Heart left ventricle (tissue), 16 donors: ENCODE results near the gene GPC2. TPM values are rescaled to one million over a fixed set of nuclear protein-coding genes. Genes with fewer than 3 reads are reported as not detected.

Source experiments
- ATAC-seq, 4 donors: fragments of 200-7000 bp; cut with Tn5 transposase; one replicate each; pipeline ENCODE4 v1.9.1; 2020 to 2022; ENCODE audit warnings: moderate library complexity in 4 of 4, mild to moderate bottlenecking in 3 of 4, moderate number of reproducible peaks in 1 of 4
- DNase-seq, 5 donors: peaks; one replicate each; pipeline ENCODE4 v3.0.0-alpha.2; 2020
- H3K27ac ChIP-seq, 12 donors: fragments of 200-600 bp; sonication (generic) in 4 of 12; one replicate each; pipeline versions ENCODE4 v1.5.0 to v1.8.0; 2016 to 2022; ENCODE audit warnings: mild to moderate bottlenecking in 2 of 12
- H3K27me3 ChIP-seq, 9 donors: fragments of 200-600 bp; sonication (generic) in 2 of 9; one replicate each; pipeline versions ENCODE4 v1.5.1 to v1.8.0; 2016 to 2022; ENCODE audit warnings: mild to moderate bottlenecking in 3 of 9
- H3K36me3 ChIP-seq, 9 donors: fragments of 200-600 bp; sonication (generic) in 2 of 9; one replicate each; pipeline versions ENCODE4 v1.5.0 to v1.8.0; 2018 to 2022; ENCODE audit warnings: mild to moderate bottlenecking in 2 of 9
- H3K4me1 ChIP-seq, 12 donors: fragments of 200-600 bp; sonication (generic) in 4 of 12; one replicate each; pipeline versions ENCODE4 v1.5.0 to v1.8.0; 2016 to 2022; ENCODE audit warnings: mild to moderate bottlenecking in 3 of 12
- H3K4me3 ChIP-seq, 12 donors: fragments of 200-600 bp; sonication (generic) in 4 of 12; one replicate each; pipeline versions ENCODE4 v1.5.0 to v1.8.0; 2017 to 2022; ENCODE audit warnings: mild to moderate bottlenecking in 9 of 12, moderate library complexity in 4 of 12
- H3K9me3 ChIP-seq, 12 donors: fragments of 200-600 bp; sonication (generic) in 4 of 12; one replicate each; pipeline versions ENCODE4 v1.5.0 to v1.8.0; 2016 to 2022; ENCODE audit warnings: mild to moderate bottlenecking in 1 of 12
- POLR2A ChIP-seq, 2 donors: fragments of 450-650 bp; IDR thresholded peaks; one replicate each; pipeline ENCODE4 v1.6.1; 2017; ENCODE audit warnings: antibody characterized with exemption in 2 of 2, mild to moderate bottlenecking in 2 of 2, moderate library complexity in 2 of 2
- WGBS, 4 donors: extraction: QIAGEN DNeasy Blood & Tissue Kit in 2 of 4; methylation state at CpG; one replicate each; pipeline versions ENCODE4 v1.1.5 to v1.1.7; 2013 to 2018; 5-methylcytosine and 5-hydroxymethylcytosine counted together
- intact Hi-C, 10 donors: fragments of 100-400 bp; cut with DNase I; formaldehyde crosslinking; loops; one replicate each; pipeline versions ENCODE4 v1.11.1 to v1.14.2; 2022
- polyA plus RNA-seq, 2 donors: library from polyadenylated mRNA; stranded (reverse); fragments of 200-250 nt; gene quantifications; one replicate each; pipeline ENCODE4 v1.2.3, GENCODE V29; 2013
- total RNA-seq, 9 donors: library from RNA; depleted of rRNA in 2 of 9; stranded (reverse); fragments of >200 nt in 2 of 9; fragmentation: NEBNext Ultra II Directional in 3 of 9; extraction: Animal tissue kit (Norgen Biotek cat#: 25700) in 3 of 9; gene quantifications; one replicate each; pipeline versions ENCODE4 v1.1.0 to v1.2.4, GENCODE V29; 2016 to 2023
- TF ChIP-seq, protein P1 (sequence below), 12 donors: fragments of 200-600 bp; sonication (generic) in 4 of 12; IDR thresholded peaks; one replicate each; pipeline versions ENCODE4 v1.5.0 to v1.8.0; 2018 to 2022; ENCODE audit warnings: antibody characterized with exemption in 12 of 12, mild to moderate bottlenecking in 5 of 12
- donor health status: ischemic (EF 13 %, LVEDD 7.1; RV severe dilation, severe dysfunction).
- donor health status: healthy with polysubstance abuse.
- donor health status: DM: no; HTN: yes; CAD: no.
- donor health status: DM: no; HTN: no; CAD: no.
- donor health status: ischemic (EF 25% LVEDD 6.9; RV normal size, moderate dysfunction).
- donor health status: ischemic (EF 25% LVEDD 5.7; RV mildly dilated, moderate dysfunction).
- donor health status: healthy.
- donor health status: DM: yes; HTN: yes; CAD: no.
- donor health status: ischemic (EF 35%, LVEDD 5.7; RV mildly dilated, moderate dysfunction).
- donor health status: nonischemic (EF 11% LVEDD 7.7; RV severe dilation, severe dysfunction).
- donor health status: DM: yes; HTN: yes; CAD: no.
- donor health status: PGD.
- donor health status: ischemic (EF 29% LVEDD 5.4; RV normal size, mild dysfunction).
- donor health status: nonischemic (EF 23%, LVEDD 6.1; RV moderate dilation, normal function).

The GPC2 gene
- total and polyA plus RNA-seq, 11 donors = 0.27 to 1.1 (median 0.50) TPM; not detected in 2

DNA sequence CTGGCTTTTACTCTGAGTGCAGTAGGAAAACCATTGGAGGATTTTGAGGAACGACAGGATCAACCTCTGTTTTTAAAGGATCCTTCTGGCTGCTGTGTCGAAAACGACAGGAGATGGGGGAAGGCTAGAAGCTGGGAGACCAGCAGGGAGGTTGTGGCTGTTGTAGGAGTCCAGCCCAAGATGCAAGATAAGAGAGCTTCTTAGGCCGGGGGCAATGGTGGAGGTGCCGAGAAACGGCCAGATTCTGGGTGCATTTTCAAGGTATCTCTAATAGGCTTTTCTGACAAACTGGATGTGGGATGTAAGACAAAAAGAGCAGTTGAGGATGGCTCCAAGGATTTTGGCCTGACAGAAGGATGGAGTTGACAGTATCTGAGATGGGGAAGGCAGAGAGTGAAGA lies 32.3 kb upstream of the GPC2 start:
- Histone ChIP-seq H3K4me1 (no peaks in the 10 kb centered on the region), H3K27ac (no peak overlapping the region), H3K27me3 (peaks cover 0 to 7% (median 0%) of the 10 kb centered on the region in 9 donors), H3K4me3 (no peak overlapping the region), H3K9me3 (no peaks in the 10 kb centered on the region), H3K36me3 (no peaks in the 10 kb centered on the region)
- no peak for ATAC-seq
- TF ChIP-seq, protein P1, sequence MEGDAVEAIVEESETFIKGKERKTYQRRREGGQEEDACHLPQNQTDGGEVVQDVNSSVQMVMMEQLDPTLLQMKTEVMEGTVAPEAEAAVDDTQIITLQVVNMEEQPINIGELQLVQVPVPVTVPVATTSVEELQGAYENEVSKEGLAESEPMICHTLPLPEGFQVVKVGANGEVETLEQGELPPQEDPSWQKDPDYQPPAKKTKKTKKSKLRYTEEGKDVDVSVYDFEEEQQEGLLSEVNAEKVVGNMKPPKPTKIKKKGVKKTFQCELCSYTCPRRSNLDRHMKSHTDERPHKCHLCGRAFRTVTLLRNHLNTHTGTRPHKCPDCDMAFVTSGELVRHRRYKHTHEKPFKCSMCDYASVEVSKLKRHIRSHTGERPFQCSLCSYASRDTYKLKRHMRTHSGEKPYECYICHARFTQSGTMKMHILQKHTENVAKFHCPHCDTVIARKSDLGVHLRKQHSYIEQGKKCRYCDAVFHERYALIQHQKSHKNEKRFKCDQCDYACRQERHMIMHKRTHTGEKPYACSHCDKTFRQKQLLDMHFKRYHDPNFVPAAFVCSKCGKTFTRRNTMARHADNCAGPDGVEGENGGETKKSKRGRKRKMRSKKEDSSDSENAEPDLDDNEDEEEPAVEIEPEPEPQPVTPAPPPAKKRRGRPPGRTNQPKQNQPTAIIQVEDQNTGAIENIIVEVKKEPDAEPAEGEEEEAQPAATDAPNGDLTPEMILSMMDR (IDR thresholded peaks at IDR 0.05) = no peak
- TF ChIP-seq POLR2A (IDR thresholded peaks at IDR 0.05) = no peak
- 41 to 62% (median 61%) methylated on average over 6 of the region's 6 CpGs for WGBS, 4 donors
- intact Hi-C loops = no loop called here
- DNase-seq = no peak

DNA sequence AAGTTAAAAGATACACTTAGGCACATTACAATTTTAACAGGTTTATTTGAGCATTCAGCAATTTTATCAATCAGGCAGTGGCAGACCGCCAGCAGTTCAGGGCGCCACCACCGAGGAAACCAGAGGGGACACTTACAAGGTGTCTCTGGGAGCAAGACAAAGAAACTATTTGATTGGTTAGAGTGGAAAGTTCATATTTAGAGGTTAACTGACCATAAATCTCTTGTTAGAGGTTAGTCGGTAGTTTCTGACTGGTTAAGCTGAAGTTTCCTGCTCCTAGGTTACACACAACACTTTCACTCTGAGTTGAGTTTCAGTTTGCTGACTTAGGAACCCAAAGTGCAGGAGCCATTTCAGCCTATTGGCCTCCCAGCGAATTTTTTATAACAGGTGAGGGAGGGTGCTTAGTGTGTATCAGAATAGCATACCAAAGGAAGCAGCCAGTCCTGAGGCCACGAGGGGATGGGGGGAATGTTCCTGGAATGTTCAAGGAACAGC lies 31.8 kb upstream of the GPC2 start:
- H3K36me3 ChIP-seq = no peaks in the 10 kb centered on the region
- no peak overlapping the region for H3K4me3 ChIP-seq
- H3K9me3 ChIP-seq = no peaks in the 10 kb centered on the region
- WGBS, 4 donors = 61 to 65% (median 63%) methylated on average over 6 of the region's 6 CpGs
- DNase-seq (no peak), ATAC-seq (no peak)
- no peaks in the 10 kb centered on the region for H3K4me1 ChIP-seq
- peaks cover 0 to 7% (median 0%) of the 10 kb centered on the region in 9 donors for H3K27me3 ChIP-seq
- intact Hi-C loops = no loop called here
- no peak overlapping the region for H3K27ac ChIP-seq
- TF ChIP-seq, protein P1 (IDR thresholded peaks at IDR 0.05) = no peak
- no peak for TF ChIP-seq POLR2A (IDR thresholded peaks at IDR 0.05)

DNA sequence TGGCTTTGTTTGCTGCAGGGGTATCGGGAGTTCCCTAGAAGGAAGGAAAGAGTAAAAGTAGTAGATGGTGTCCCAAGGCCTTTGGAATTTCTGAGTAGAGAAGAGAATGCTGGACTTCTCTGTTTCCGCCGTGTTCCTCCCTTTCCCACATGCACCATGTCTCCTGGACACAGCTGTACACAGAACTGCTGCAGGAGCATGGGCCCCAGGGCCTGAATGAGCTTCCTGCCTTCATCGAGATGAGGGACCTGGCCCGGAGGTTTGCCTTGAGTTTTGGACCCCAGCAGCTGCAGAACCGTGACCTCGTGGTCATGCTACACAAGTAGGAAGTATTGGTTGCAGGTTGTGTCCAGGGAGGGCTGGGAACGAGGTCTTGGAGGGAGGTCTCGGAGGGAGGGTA lies 27.3 kb upstream of the GPC2 start:
- intact Hi-C loops = no loop called here
- TF ChIP-seq, protein P1 (IDR thresholded peaks at IDR 0.05) = no peak
- no peak for TF ChIP-seq POLR2A (IDR thresholded peaks at IDR 0.05)
- WGBS, 4 donors = 76 to 88% (median 80%) methylated on average over 9 of the region's 9 CpGs
- ATAC-seq (no peak), DNase-seq (no peak)
- Histone ChIP-seq H3K9me3 (no peaks in the 10 kb centered on the region), H3K4me3 (no peak overlapping the region), H3K36me3 (no peaks in the 10 kb centered on the region), H3K4me1 (no peaks in the 10 kb centered on the region), H3K27ac (no peak overlapping the region), H3K27me3 (peaks cover 0 to 7% (median 0%) of the 10 kb centered on the region in 9 donors)

DNA sequence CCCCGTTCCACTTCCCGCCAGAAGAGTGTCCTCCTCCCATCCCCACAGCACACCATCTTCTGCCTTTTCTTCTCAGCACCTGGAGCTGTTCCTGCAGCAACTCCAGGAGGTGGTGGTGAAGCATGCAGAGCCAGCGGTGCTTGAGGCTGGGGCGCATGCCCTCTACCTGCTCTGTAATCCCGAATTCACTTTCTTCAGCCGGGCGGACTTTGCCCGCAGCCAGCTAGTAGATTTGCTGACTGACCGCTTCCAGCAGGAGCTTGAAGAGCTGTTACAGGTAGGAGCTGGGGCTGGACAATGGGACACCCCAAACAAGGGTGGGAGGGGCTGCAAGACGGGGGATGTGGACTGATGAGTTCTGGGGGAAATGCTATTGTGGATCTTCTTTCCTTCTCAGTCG lies 23.5 kb upstream of the GPC2 start:
- no peak overlapping the region for H3K4me3 ChIP-seq
- H3K27me3 ChIP-seq = no peaks in the 10 kb centered on the region
- no peaks in the 10 kb centered on the region for H3K4me1 ChIP-seq
- no peaks in the 10 kb centered on the region for H3K9me3 ChIP-seq
- intact Hi-C loops = no loop called here
- 84 to 87% (median 86%) methylated on average over 11 of the region's 11 CpGs for WGBS, 4 donors
- DNase-seq (no peak), ATAC-seq (no peak)
- TF ChIP-seq, protein P1 (IDR thresholded peaks at IDR 0.05) = no peak
- TF ChIP-seq POLR2A (IDR thresholded peaks at IDR 0.05) = no peak
- H3K36me3 ChIP-seq = no peaks in the 10 kb centered on the region
- no peak overlapping the region for H3K27ac ChIP-seq
